ENCODE measurements around the gene ATP8A1. TPM values are rescaled to one million over a fixed set of nuclear protein-coding genes. Genes with fewer than 3 reads are reported as not detected.

The ATP8A1 gene
- total and polyA plus RNA-seq, 2 of the 8 experiments (the other 6 are each of a cell fraction or from before 2014, with no cell fraction given): 3.7 to 14.9 TPM

GRCh38 chr4:42416017-42416416 lies 240.9 kb downstream of the ATP8A1 start:
- Histone ChIP-seq H3K4me1 (replicated peaks in 1 of 4; ENCODE audit: control insufficient read depth in 3 of 4, insufficient read depth in 4 of 4, low read length in 3 of 4) (peaks cover 0 to 3% (median 0%) of the 10 kb centered on the region in 4 experiments; a peak in 3 of 7 replicates), H2AFZ (ENCODE audit: low read length) (no peak overlapping the region)

More at GRCh38 chr4:42416017-42416416, 240.9 kb downstream of the ATP8A1 start:
- WGBS, 2 experiments (ENCODE audit: extremely low coverage in 1 of 2, insufficient coverage in 1 of 2, insufficient read length in 1 of 2, insufficient replicate concordance in 2 of 2, low coverage in 1 of 2, low lambda C conversion rate in 2 of 2, missing lambda C conversion rate in 1 of 2): 56% methylated on average over 3 of the region's 3 CpGs; no CpG with 5 or more reads in 1 of the 2 experiments
- H4K8ac ChIP-seq (ENCODE audit: extremely low read depth, insufficient read depth, low read length): no peak overlapping the region
- no peak overlapping the region for H3K4me2 ChIP-seq (ENCODE audit: insufficient read depth in 1 of 2, low read depth in 2 of 2, low read length in 2 of 2)
- no peaks in the 10 kb centered on the region; a peak in 1 of 8 replicates for H3K36me3 ChIP-seq (ENCODE audit: control insufficient read depth in 2 of 4, insufficient read depth in 4 of 4, low read length in 3 of 4)
- FAIRE-seq: peak; percentile 13
- no peak overlapping the region for H3K23ac ChIP-seq (ENCODE audit: insufficient read length)
- no peak overlapping the region for H3K27ac ChIP-seq (ENCODE audit: low read depth, low read length)
- no peak overlapping the region for H2BK120ac ChIP-seq (replicated peaks; ENCODE audit: low read depth, low read length)
- H3K4me3 ChIP-seq (ENCODE audit: extremely low read depth in 1 of 4, insufficient read depth in 2 of 4, low read depth in 3 of 4, low read length in 4 of 4): no peak overlapping the region
- no peak overlapping the region for H3K14ac ChIP-seq (ENCODE audit: insufficient read length)
- H3K4ac ChIP-seq (replicated peaks; ENCODE audit: insufficient read length, low read depth, low read length): no peak overlapping the region
- H3K79me2 ChIP-seq (ENCODE audit: control insufficient read depth in 1 of 2, insufficient read depth in 2 of 2, low read length in 2 of 2): no peaks in the 10 kb centered on the region
- no peak overlapping the region for H3K56ac ChIP-seq (replicated peaks; ENCODE audit: insufficient read length, low read depth, low read length)
- H3K23me2 ChIP-seq (ENCODE audit: low read depth, low read length): no peaks in the 10 kb centered on the region
- no peak overlapping the region for H2BK15ac ChIP-seq (ENCODE audit: low read length)
- H3K9me3 ChIP-seq (ENCODE audit: insufficient read depth in 2 of 2, low read depth in 1 of 2, low read length in 1 of 2): no peaks in the 10 kb centered on the region
- H4K5ac ChIP-seq (ENCODE audit: insufficient read length, low read depth, low read length): no peak overlapping the region
- no peak overlapping the region for H2AK5ac ChIP-seq (ENCODE audit: low read depth, low read length)
- H3K27me3 ChIP-seq (replicated peaks in 1 of 4; ENCODE audit: control insufficient read depth in 3 of 4, extremely low read depth in 1 of 4, insufficient read depth in 3 of 4, low read length in 3 of 4): no peaks in the 10 kb centered on the region
- H2BK5ac ChIP-seq (ENCODE audit: low read depth, low read length): no peak overlapping the region
- H3K79me1 ChIP-seq (ENCODE audit: low read depth, low read length): no peaks in the 10 kb centered on the region
- POLR2A ChIA-PET (ENCODE audit: partially characterized antibody): no interaction called here
- H4K91ac ChIP-seq (replicated peaks; ENCODE audit: insufficient read length, low read length): no peak overlapping the region
- no peaks in the 10 kb centered on the region for H4K20me1 ChIP-seq (replicated peaks in 1 of 2; ENCODE audit: control insufficient read depth in 1 of 2, insufficient read depth in 2 of 2, low read length in 2 of 2)
- H2BK12ac ChIP-seq (ENCODE audit: low read depth, low read length): no peak overlapping the region
- no peak overlapping the region for H3K9ac ChIP-seq (replicated peaks in 1 of 4; ENCODE audit: extremely low read depth in 1 of 4, low read depth in 3 of 4, low read length in 3 of 4)
- TF ChIP-seq KDM4A (IDR thresholded peaks at IDR 0.05; ENCODE audit: low read depth, low read length, severe bottlenecking): no peak
- TF ChIP-seq BCL11A (IDR thresholded peaks at IDR 0.05; ENCODE audit: low read depth in 2 of 2, low read length in 2 of 2): no peak
- no peak for TF ChIP-seq RNF2 (IDR thresholded peaks at IDR 0.05; ENCODE audit: borderline replicate concordance, low read depth, low read length, missing control alignments, poor library complexity, severe bottlenecking)
- no peak for TF ChIP-seq NANOG (IDR thresholded peaks at IDR 0.05; ENCODE audit: insufficient read depth, low read depth, low read length, poor library complexity, severe bottlenecking)
- peak; percentile 25; the same call in 1 of the 2 replicates for TF ChIP-seq POLR2AphosphoS5 (IDR thresholded peaks at IDR 0.05; ENCODE audit: low read depth, low read length)
- no peak for TF ChIP-seq TAF1 (IDR thresholded peaks at IDR 0.05; ENCODE audit: low read depth, low read length)
- no peak overlapping the region for H3K18ac ChIP-seq (ENCODE audit: extremely low read depth, low read length)
- H2BK20ac ChIP-seq (ENCODE audit: low read length): no peak overlapping the region
- CTCF ChIA-PET (ENCODE audit: partially characterized antibody): interaction anchor here (0.9 to 4.0 kb wide), 5 partner anchors 9 to 104 kb away, joined by 3 to 13 read pairs (median 3); no protein-coding TSS in a partner anchor
- DNase-seq (ENCODE audit: low read depth in 1 of 2, low spot score in 2 of 2): no peak
